Measurements from ENCODE around the gene GMNN. TPM values are rescaled to one million over a fixed set of nuclear protein-coding genes. Genes with fewer than 3 reads are reported as not detected.

The GMNN gene
- polyA plus RNA-seq, 2 donors: 10.4 to 18.8 TPM

DNA sequence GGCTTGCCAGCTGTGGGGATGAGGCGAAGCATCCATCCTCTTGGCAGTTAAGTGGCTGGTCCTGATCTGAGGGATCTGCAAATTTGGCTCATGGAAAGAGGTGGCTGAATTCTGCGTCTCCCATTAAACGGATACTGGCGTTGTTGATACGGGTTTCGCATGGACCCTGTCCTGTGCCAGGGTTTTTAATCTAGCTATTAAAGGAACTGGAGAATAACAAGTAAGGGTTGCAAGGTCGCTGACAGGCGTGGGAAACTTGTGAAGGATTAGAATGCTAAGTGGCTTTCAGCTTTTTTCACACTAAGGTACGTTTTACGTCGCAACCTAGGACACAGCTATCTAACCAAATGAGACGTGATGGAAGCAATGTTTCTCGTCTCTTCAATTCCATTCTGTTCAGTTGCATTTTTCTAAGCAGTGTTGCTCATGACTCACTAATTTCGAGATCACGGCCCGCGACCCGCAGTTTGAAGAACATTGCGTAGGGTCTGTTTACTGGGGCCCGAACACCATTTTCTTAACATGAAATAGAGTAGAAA lies 852 bp downstream of the GMNN start:
- H3K27ac ChIP-seq (ENCODE audit: low read depth in 2 of 2, low read length in 1 of 2): peak overlapping the region; percentile 98 to 100
- H3K4me1 ChIP-seq (ENCODE audit: control insufficient read depth in 2 of 2, insufficient read depth in 2 of 2, low read length in 1 of 2): peaks cover 0 to 2% of the 10 kb centered on the region in 2 donors
- H3K27me3 ChIP-seq (ENCODE audit: control insufficient read depth in 1 of 2, insufficient read depth in 2 of 2, low read length in 2 of 2): no peaks in the 10 kb centered on the region
- peak overlapping the region; percentile 84 to 93 for H3K4me3 ChIP-seq (ENCODE audit: low read depth in 1 of 2, low read length in 2 of 2)
- H3K9me3 ChIP-seq (ENCODE audit: control insufficient read depth in 2 of 2, insufficient read depth in 1 of 2, low read depth in 1 of 2, low read length in 1 of 2): no peaks in the 10 kb centered on the region
- 3 to 4% methylated on average over 20 of the region's 20 CpGs for WGBS, 2 donors
- no peaks in the 10 kb centered on the region for H3K36me3 ChIP-seq (ENCODE audit: control insufficient read depth in 2 of 2, insufficient read depth in 2 of 2, low read length in 1 of 2)

DNA sequence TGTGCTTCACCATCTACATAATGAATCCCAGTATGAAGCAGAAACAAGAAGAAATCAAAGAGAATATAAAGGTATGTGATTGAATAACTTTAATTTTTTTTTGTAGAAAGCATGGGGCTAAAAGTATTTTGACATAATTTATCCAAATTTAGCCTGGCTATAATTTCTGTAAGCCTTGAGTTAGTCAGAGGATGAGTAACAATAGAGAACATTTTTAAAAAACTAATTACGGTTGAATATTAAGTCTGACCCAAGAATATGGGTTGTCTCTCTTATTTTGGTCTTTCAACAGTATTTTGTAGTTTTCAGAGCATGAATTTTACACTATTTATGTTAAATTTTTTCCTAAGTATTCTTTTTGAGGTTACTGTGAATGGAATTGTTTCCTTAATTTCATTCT lies 2.5 kb downstream of the GMNN start:
- WGBS, 2 donors: 38 to 41% methylated on average over 1 of the region's 1 CpG
- no peak overlapping the region for H3K27ac ChIP-seq (ENCODE audit: low read depth in 2 of 2, low read length in 1 of 2)
- no peaks in the 10 kb centered on the region for H3K36me3 ChIP-seq (ENCODE audit: control insufficient read depth in 2 of 2, insufficient read depth in 2 of 2, low read length in 1 of 2)
- peaks cover 0 to 2% of the 10 kb centered on the region in 2 donors for H3K4me1 ChIP-seq (ENCODE audit: control insufficient read depth in 2 of 2, insufficient read depth in 2 of 2, low read length in 1 of 2)
- no peaks in the 10 kb centered on the region for H3K9me3 ChIP-seq (ENCODE audit: control insufficient read depth in 2 of 2, insufficient read depth in 1 of 2, low read depth in 1 of 2, low read length in 1 of 2)
- no peaks in the 10 kb centered on the region for H3K27me3 ChIP-seq (ENCODE audit: control insufficient read depth in 1 of 2, insufficient read depth in 2 of 2, low read length in 2 of 2)
- H3K4me3 ChIP-seq (ENCODE audit: low read depth in 1 of 2, low read length in 2 of 2): no peak overlapping the region

DNA sequence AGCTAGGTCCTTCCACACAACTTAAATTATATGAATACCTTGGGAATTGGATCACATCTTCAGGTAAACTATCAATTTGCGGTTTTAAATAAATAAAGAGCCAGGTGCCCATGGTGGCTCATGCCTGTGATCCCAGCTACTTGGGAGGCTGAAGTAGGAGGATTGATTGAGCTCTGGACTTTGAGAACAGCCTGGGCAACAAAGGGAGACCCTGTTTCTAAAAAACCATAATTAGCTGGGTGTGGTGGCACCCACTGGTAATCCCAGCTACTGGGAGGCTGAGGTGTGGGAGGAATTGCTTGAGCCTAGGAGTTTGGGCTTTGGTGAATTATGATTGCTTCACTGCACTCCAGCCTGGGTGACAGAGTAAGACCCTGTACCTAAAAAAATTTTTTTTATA lies 3.4 kb downstream of the GMNN start:
- Histone ChIP-seq H3K27me3 (ENCODE audit: control insufficient read depth in 1 of 2, insufficient read depth in 2 of 2, low read length in 2 of 2) (no peaks in the 10 kb centered on the region), H3K4me3 (ENCODE audit: low read depth in 1 of 2, low read length in 2 of 2) (no peak overlapping the region), H3K27ac (ENCODE audit: low read depth in 2 of 2, low read length in 1 of 2) (no peak overlapping the region), H3K9me3 (ENCODE audit: control insufficient read depth in 2 of 2, insufficient read depth in 1 of 2, low read depth in 1 of 2, low read length in 1 of 2) (no peaks in the 10 kb centered on the region), H3K36me3 (ENCODE audit: control insufficient read depth in 2 of 2, insufficient read depth in 2 of 2, low read length in 1 of 2) (no peaks in the 10 kb centered on the region), H3K4me1 (ENCODE audit: control insufficient read depth in 2 of 2, insufficient read depth in 2 of 2, low read length in 1 of 2) (peaks cover 0 to 2% of the 10 kb centered on the region in 2 donors)
- 54 to 97% methylated on average over 1 of the region's 1 CpG for WGBS, 2 donors

DNA sequence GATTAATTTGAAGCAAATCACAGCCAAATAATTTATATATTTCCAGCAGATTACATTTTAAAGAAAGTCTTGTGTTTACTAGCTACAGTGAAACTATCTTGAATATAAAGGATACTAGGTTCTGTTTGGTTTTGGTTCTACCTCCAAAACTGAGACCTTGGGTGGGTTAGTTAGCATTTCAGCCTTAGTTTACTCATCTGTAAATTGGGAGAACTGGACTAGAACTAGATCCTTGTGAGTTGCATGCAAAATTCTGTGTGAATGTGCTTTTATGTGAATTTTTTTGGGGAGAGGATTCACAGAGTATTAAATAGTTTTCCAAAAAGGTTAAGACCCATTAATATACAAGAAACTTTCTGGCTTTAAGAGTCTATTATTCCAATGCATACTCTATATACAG lies 4.1 kb downstream of the GMNN start:
- no peaks in the 10 kb centered on the region for H3K36me3 ChIP-seq (ENCODE audit: control insufficient read depth in 2 of 2, insufficient read depth in 2 of 2, low read length in 1 of 2)
- H3K4me3 ChIP-seq (ENCODE audit: low read depth in 1 of 2, low read length in 2 of 2): no peak overlapping the region
- no peaks in the 10 kb centered on the region for H3K9me3 ChIP-seq (ENCODE audit: control insufficient read depth in 2 of 2, insufficient read depth in 1 of 2, low read depth in 1 of 2, low read length in 1 of 2)
- no peaks in the 10 kb centered on the region for H3K27me3 ChIP-seq (ENCODE audit: control insufficient read depth in 1 of 2, insufficient read depth in 2 of 2, low read length in 2 of 2)
- H3K27ac ChIP-seq (ENCODE audit: low read depth in 2 of 2, low read length in 1 of 2): no peak overlapping the region
- H3K4me1 ChIP-seq (ENCODE audit: control insufficient read depth in 2 of 2, insufficient read depth in 2 of 2, low read length in 1 of 2): peaks cover 0 to 2% of the 10 kb centered on the region in 2 donors

DNA sequence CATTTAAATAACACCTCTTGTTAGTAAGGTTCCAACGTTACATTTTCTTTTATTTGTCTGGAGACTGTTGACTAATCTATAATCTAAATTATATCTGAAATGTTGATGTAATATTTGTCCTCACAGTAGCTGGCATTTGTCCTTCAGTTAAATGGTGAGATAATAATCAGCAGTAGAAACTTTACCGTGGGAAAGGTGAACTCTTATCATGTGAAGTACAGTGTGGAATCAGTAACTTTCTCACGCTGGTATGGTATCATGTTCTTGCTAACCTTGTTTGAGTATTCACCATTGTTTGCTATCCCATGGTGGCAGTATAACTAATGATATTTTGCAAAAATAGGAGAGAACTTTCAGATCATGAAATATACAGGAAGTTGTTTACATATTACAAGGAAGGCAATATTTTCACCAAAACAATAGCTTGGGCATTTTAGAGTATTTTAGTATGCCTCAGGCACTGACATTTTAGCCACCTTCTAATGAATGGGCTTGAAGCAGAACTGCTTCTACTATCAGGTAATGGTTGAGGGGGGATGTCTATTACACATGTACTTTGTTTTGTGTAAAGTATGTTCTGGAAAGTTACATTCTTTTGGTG lies 4.8 kb downstream of the GMNN start:
- 52 to 60% methylated on average over 3 of the region's 3 CpGs for WGBS, 2 donors
- Histone ChIP-seq H3K27me3 (ENCODE audit: control insufficient read depth in 1 of 2, insufficient read depth in 2 of 2, low read length in 2 of 2) (no peaks in the 10 kb centered on the region), H3K4me1 (ENCODE audit: control insufficient read depth in 2 of 2, insufficient read depth in 2 of 2, low read length in 1 of 2) (peaks cover 0 to 2% of the 10 kb centered on the region in 2 donors), H3K27ac (ENCODE audit: low read depth in 2 of 2, low read length in 1 of 2) (no peak overlapping the region), H3K4me3 (ENCODE audit: low read depth in 1 of 2, low read length in 2 of 2) (no peak overlapping the region), H3K36me3 (ENCODE audit: control insufficient read depth in 2 of 2, insufficient read depth in 2 of 2, low read length in 1 of 2) (no peaks in the 10 kb centered on the region), H3K9me3 (ENCODE audit: control insufficient read depth in 2 of 2, insufficient read depth in 1 of 2, low read depth in 1 of 2, low read length in 1 of 2) (no peaks in the 10 kb centered on the region)

DNA sequence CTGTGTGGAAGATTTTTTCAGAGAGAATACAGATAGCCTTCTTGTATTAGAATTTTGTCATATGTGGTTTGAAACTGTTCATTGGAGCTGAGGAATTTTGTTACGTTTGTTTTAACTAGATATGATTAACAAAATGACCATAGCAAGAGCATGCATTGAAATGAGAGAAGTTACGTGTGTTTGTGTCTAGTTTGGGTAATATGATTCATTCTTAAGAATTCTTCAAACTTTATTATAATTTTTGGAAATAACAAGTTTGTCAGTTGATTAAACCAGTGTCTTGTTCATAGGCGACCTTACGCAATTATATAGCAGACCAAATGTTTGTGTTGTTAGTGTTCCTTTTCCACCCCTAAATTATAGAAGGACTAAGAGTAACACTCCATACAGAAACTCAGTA lies 5.5 kb downstream of the GMNN start:
- no peaks in the 10 kb centered on the region for H3K36me3 ChIP-seq (ENCODE audit: control insufficient read depth in 2 of 2, insufficient read depth in 2 of 2, low read length in 1 of 2)
- WGBS, 2 donors: 85 to 94% methylated on average over 4 of the region's 4 CpGs
- H3K9me3 ChIP-seq (ENCODE audit: control insufficient read depth in 2 of 2, insufficient read depth in 1 of 2, low read depth in 1 of 2, low read length in 1 of 2): no peaks in the 10 kb centered on the region
- no peak overlapping the region for H3K4me3 ChIP-seq (ENCODE audit: low read depth in 1 of 2, low read length in 2 of 2)
- H3K27me3 ChIP-seq (ENCODE audit: control insufficient read depth in 1 of 2, insufficient read depth in 2 of 2, low read length in 2 of 2): no peaks in the 10 kb centered on the region
- no peak overlapping the region for H3K27ac ChIP-seq (ENCODE audit: low read depth in 2 of 2, low read length in 1 of 2)
- H3K4me1 ChIP-seq (ENCODE audit: control insufficient read depth in 2 of 2, insufficient read depth in 2 of 2, low read length in 1 of 2): peaks cover 0 to 2% of the 10 kb centered on the region in 2 donors

DNA sequence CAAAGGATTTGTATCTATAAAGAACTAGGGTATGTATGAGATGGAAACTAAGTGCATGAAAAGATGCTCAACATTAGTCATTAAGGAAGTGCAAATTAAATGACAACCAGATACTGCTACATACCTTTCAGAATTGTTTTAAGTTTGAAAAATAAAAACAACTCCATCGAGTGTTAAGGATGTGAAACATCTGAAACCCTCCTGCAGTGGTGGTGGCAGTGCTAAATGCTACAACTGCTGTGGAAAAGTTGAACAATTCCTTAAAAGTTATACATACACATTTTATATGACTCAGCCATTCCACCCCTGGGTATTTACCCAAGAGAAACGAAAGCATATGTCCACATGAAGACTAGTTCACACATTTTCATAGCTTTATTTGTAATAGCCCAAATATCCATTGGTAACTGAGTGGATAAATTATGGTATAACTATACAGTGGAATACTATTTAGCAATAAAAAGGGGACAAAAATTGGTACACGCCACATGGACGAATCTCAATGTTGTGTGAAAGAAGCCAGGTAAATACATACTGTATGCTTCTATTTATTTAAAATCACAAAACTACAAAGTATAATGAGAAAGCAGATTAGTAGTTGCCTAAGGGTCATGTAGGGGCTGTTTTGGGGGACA lies 13.4 kb downstream of the GMNN start:
- WGBS, 2 donors: 88 to 90% methylated on average over 4 of the region's 4 CpGs
- Histone ChIP-seq H3K27me3 (ENCODE audit: control insufficient read depth in 1 of 2, insufficient read depth in 2 of 2, low read length in 2 of 2) (no peaks in the 10 kb centered on the region), H3K36me3 (ENCODE audit: control insufficient read depth in 2 of 2, insufficient read depth in 2 of 2, low read length in 1 of 2) (peaks cover 0 to 3% of the 10 kb centered on the region in 2 donors), H3K4me3 (ENCODE audit: low read depth in 1 of 2, low read length in 2 of 2) (no peak overlapping the region), H3K9me3 (ENCODE audit: control insufficient read depth in 2 of 2, insufficient read depth in 1 of 2, low read depth in 1 of 2, low read length in 1 of 2) (no peaks in the 10 kb centered on the region), H3K27ac (ENCODE audit: low read depth in 2 of 2, low read length in 1 of 2) (no peak overlapping the region), H3K4me1 (ENCODE audit: control insufficient read depth in 2 of 2, insufficient read depth in 2 of 2, low read length in 1 of 2) (no peaks in the 10 kb centered on the region)

DNA sequence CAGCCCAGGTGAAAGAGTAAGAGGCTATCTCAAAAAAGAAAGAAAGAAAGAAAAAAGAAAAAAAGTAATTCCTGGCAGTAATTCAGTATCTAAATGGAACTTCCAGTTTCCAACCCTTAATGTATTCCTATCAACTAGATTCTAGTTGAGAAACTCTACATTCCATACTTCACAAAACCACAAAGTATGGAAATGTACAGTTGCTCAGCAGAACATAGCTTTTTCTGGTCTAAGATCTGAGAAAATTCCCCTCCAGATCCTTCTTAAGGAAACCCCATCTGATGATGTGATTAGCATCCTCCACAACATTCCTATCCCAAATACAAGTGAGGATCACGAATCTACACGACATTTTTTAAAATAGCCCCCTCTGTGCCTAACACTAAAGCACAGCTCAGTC lies 20.4 kb downstream of the GMNN start:
- H3K9me3 ChIP-seq (ENCODE audit: control insufficient read depth in 2 of 2, insufficient read depth in 1 of 2, low read depth in 1 of 2, low read length in 1 of 2): no peaks in the 10 kb centered on the region

DNA sequence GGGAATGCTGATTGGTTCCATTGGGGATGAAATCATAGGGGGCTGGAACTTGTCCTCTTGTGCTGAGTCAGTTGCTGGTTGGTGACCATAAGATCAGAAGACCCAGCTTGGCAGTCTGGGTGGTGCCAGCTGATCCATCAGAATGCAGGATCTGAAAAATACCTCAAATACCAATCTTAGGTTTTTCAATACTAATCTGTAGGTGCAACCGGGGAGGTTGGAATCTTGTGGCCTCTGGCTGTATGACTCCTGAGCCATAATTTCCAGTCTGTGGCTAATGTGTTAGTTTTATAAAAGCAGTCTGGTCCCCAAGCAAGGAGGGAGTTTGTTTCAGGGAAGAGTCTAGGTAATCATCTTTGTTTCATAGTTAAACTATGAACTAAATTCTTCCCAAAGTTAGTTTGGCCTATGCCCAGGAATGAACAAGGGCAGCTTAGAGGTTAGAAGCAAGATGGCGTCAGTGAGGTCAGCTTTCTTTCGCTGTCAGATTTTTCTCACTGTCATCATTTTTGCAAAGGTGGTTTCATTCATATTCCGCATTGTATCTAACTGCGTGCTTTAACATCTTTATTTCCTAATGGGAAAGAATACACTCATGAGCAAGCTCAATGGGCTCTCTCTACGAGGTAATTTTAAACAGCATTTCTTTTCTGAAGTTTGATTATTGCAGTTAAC lies 22.0 kb downstream of the GMNN start:
- Histone ChIP-seq H3K27ac (ENCODE audit: low read depth in 2 of 2, low read length in 1 of 2) (no peak overlapping the region), H3K4me3 (ENCODE audit: low read depth in 1 of 2, low read length in 2 of 2) (no peak overlapping the region), H3K27me3 (ENCODE audit: control insufficient read depth in 1 of 2, insufficient read depth in 2 of 2, low read length in 2 of 2) (no peaks in the 10 kb centered on the region), H3K9me3 (ENCODE audit: control insufficient read depth in 2 of 2, insufficient read depth in 1 of 2, low read depth in 1 of 2, low read length in 1 of 2) (no peaks in the 10 kb centered on the region), H3K36me3 (ENCODE audit: control insufficient read depth in 2 of 2, insufficient read depth in 2 of 2, low read length in 1 of 2) (no peaks in the 10 kb centered on the region), H3K4me1 (ENCODE audit: control insufficient read depth in 2 of 2, insufficient read depth in 2 of 2, low read length in 1 of 2) (no peaks in the 10 kb centered on the region)
- WGBS, 2 donors: 85% methylated on average over 6 of the region's 6 CpGs

More for the DNA sequence above, 20.4 kb downstream of the GMNN start:
- Histone ChIP-seq H3K4me3 (ENCODE audit: low read depth in 1 of 2, low read length in 2 of 2) (no peak overlapping the region), H3K36me3 (ENCODE audit: control insufficient read depth in 2 of 2, insufficient read depth in 2 of 2, low read length in 1 of 2) (no peaks in the 10 kb centered on the region), H3K27ac (ENCODE audit: low read depth in 2 of 2, low read length in 1 of 2) (no peak overlapping the region), H3K4me1 (ENCODE audit: control insufficient read depth in 2 of 2, insufficient read depth in 2 of 2, low read length in 1 of 2) (no peaks in the 10 kb centered on the region), H3K27me3 (ENCODE audit: control insufficient read depth in 1 of 2, insufficient read depth in 2 of 2, low read length in 2 of 2) (no peaks in the 10 kb centered on the region)
- WGBS, 2 donors: 89 to 90% methylated on average over 2 of the region's 2 CpGs

Data from esophagus (tissue), 2 donors.